HG03558 (cell line): ENCODE data around the gene SCN2B.

Experiments used
- ATAC-seq: cut with Tn5 transposase; IDR thresholded peaks from one replicate; pipeline ENCODE4 v1.9.1; 2021; ENCODE audit warnings: moderate number of reproducible peaks; ENCODE audit not compliant: unreplicated experiment; ENCODE audit errors: extremely low read depth

SCN2B gene

GRCh38 chr11:118139578-118139977 is 36.9 kb downstream of the SCN2B start:
- ATAC-seq, result no peak

DNA sequence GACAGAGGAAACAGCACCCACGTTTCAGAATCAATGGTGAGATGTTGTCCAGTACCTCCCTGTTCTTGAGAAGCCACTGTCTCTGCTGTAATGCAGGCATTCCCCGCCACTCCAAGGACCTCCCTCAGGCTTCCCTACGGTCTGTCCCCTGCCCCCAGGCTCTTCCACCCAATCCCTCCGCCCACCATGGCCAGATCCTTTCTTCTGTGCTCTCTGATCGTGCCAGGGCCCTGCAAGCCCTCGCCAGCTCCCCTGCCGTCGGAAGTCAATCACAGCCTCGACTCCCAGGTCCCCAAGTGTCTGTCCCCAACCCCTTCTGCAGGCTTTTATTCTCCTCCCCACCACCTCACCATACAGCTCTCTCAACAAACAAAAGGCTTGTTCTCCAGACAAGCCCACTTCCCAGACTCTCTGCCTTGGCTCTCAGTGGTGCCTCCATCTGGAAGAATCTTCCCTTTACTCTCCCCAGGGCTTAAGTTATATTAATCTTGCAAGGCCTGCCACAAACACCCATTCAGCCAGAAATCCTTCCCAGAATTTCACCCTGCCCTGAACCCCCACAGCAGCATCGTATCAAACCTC is 37.5 kb downstream of the SCN2B start:
- no peak for ATAC-seq

DNA sequence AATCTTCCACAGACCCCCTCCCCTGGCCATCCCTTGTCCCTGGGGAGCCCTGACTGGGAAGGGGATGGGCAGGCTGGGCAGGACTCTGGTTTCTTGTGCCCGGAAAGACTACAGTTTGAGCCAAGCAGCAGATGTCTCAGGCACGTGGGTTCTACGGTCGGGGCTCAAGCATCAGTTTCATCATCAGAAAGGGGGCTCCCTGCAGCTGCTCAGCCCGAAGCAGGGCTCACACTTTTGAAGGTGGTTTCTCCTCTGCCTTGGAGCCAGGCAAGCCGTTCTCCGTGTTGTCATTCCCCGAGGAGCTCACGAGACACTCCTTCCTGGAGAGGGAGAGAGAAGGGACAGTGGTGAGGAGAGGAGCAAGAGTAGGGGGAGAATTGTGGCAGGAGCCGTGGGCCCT is 39.6 kb downstream of the SCN2B start:
- no peak for ATAC-seq

DNA sequence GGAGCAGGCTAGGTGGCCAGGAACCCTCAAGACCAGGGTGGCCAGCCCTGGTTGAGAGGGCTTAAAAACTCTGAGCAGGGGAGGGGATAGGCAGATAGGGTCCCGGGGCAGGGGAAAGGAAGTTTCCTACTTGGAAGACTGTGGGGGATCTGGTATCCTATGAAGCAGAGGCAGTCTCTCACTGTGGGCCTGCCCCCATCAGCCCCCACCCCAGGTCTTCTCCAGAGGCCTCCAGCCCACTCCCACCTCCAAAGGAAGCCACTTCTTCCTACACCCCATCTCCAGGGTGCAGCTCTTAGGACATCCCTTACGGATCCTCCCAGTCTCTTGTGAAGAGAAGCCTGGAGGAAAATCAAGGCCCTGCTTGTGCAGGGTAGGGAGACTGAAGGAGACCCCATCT is 40.1 kb downstream of the SCN2B start:
- no peak for ATAC-seq

- ATAC-seq, result no peak
Measured at GRCh38 chr11:118135796-118136165, 40.7 kb downstream of the SCN2B start.

DNA sequence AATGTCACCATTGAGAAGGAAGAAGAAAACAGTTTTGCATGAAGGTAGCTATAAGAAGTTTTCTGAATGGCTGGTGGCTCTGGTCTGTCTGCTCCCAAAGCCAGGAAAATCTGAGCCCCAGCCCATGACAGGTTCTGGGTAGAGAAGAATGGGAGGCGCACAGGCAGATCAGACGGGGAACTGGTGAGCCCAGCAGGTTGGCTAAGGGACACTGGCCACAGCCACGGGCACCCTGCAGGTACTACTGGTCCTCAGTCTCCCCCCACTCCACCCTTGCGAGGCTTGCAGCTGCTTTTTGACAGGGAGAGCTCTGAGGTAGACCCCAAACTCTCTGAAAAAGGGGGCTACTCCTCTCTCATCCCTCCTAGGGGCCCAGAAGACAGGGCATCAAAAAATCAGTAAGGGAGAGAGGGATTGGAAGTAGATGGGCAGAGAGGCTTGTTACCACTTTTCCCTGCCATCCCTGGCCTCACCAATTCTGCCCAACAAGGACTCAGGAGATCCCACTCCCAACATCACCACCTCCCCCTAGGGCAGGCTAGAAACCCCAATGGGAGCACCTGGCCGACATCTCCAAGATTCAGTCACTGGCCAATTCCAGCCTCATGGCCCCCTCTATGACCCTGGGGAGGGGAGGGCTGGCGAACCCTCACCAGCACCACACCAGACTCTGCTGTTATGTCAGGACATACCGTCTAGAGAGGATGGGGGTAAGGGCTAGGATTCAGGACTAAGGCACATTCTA is 41.2 kb downstream of the SCN2B start:
- ATAC-seq, result no peak

GRCh38 chr11:118133816-118134215 is 42.6 kb downstream of the SCN2B start:
- no peak for ATAC-seq

DNA sequence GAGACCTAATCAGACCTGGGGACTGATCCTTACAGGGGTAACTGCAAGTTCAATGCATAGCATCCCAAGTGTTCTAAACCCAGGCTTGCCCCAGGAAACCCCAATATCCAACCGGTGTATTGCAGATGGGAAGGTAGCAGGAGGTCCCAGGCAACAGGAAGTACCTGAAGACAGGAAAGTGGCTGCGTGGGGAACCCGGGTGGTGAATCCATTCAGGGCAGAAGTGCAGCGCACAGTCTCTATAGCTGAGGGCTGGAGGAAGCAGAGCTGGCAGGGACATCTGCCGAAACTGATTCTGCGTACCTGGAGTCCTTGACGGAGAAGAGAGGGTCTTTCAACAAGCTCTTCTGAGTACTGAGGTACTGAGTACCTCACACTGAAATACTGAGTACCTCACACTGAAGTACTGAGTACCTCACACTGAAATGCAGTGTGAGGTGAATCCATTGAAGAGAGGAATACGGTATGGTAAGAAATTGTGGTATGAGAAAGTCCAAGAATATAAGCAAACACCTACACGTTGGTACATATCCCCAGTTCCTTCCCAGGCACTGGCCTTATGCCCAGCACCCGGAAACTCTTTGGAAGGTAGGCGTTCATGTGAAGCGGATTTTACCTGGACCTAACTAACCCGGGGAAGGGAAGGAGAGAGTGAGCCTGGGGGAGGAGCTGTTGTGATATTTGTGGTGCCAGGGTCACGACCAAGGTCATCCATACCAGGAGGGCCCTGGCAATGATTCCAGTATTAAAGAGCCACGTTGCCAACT is 43.9 kb downstream of the SCN2B start:
- ATAC-seq, result no peak

- no peak for ATAC-seq
Measured at GRCh38 chr11:118129471-118130172, 46.8 kb downstream of the SCN2B start.

DNA sequence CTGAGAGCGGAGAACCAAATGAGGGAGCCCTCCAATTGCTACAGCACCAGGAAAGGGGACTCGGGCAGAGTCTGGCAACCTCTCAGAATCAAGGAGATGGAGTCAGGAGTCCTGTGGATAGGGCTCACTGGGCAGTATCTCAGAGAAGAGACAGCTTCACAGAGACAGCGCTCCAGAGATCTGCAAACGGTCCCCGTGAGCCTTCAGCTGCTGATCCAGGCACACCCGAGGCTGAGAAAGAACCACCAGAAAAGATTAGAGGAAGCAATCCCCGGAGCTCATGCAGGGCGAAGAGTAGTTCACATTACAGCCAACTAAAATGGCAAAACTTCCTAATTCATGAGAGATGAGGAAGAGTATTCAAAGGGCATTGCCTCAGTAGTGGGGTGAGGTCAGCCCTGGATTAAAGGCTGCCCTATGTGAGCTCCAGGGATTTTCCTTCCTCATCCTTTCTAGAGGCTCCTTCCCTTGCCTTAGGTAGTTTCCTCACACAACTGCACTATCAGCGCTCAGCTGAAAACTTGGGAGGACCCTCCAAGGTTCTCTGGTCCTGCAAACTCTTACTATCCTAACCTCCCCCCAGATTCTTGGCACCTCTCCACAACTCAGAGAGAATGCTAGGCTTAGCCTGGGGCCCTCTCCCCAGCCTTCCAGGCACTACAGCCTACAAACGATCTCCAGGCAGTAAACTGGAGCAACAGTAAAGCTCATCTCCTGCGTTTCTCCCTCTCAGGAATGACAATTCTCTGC is 47.5 kb downstream of the SCN2B start:
- no peak for ATAC-seq

GRCh38 chr11:118128310-118128709 is 48.1 kb downstream of the SCN2B start:
- no peak for ATAC-seq

DNA sequence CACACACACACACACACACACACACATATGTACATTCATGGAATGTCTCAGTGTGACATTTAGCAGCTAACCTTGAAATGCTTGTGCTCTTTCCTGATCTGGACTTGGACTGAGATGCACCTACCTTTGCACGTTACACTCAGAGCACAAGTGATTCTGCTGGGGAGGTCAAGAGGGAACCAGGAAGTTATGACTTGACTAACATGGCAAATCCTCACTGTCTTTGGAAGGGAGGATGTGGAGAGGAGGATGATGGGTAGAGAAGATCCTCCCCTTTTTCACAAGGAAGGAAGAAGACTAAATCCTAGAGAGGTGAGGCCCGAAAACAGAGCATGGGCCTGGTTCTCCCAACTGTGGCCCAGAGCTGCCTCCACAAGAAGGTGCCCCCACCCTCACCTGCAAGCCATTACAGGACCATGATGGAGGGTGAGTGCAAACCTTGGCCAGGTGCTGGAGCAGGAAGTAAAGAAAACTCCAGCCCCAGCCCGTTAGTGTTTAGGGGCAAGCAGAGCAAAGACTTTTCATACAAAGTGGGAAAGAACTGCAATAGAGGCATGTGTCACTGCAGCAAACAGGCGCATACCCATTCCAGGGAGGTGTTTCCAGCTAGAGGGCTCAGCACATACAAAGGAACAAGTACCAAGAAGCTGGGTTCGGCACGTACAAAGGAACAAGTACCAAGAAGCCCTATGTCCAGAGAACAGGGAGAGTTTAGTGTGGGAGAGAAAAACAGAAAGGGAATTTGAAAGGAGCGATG is 50.2 kb downstream of the SCN2B start:
- no peak for ATAC-seq

DNA sequence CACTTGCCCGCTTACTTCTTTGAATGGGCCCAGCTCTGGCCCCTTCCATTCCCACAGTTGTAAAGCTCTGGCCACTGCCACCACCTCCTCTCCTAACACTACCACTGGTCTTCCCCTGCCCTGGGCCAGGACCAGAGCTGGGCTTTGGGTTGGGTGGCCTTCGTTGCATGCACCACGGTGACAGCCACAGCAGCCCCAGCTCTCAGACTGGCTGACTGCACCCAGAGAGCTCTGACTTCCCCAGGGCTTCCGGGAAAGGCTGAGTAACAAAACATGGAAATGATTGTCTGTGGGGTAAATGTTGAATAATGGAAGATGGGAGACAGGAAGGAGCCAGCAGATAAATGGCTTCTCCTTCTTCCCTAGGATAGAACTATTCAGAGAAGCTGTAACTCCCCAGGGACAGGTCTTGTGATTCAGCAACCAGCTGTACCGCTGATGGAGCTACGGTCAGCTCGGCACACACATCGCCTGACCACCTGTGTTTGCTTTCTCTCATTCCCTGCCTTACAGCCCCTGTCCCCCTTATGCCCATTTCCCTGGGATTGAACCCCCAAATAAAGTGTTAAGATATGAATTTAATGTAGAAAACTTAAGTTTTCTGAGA is 51.4 kb downstream of the SCN2B start:
- ATAC-seq, result no peak

DNA sequence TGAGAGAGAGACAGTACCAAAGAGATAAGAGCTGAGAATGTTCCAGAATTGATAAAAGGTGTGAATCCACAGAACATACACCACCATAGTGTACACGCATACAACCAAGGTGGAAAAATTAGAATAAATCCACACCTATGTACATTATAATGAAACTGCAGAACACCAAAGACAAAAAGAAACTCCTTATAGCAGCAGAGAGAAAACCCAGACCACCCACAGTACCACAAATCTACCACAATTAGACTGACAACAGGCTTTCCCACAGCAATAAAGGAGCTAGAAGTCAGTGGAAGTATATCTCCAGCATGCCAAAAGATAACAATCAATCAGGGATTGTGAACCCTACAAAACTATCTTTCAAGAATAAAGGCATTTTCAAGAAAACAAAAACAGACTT is 55.6 kb downstream of the SCN2B start:
- ATAC-seq, result no peak

DNA sequence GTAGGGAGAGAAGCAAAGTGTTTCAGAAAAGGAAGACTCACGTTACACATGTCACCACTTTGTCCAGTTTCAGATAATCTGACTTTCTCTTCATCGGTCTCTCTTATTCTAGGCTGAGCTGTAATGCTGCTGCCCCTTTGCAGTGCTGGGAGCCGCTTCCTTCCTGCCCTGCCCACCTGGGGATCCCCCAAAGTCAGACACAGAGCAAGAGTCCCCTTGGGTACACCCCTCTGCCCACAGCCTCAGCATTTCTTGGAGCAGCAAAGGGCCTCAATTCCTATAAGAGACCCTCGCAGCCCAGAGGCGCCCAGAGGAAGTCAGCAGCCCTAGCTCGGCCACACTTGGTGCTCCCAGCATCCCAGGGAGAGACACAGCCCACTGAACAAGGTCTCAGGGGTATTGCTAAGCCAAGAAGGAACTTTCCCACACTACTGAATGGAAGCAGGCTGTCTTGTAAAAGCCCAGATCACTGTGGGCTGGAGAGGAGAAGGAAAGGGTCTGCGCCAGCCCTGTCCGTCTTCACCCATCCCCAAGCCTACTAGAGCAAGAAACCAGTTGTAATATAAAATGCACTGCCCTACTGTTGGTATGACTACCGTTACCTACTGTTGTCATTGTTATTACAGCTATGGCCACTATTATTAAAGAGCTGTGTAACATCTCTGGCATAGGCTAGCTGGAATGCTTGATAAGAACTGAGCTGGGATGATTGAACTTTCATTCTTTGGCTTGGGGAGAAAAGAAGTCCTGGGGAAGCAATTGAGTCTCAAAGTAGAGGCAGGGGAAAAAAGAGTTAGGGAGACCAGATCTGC is 58.4 kb downstream of the SCN2B start:
- ATAC-seq, result no peak

- ATAC-seq, result no peak
Measured at GRCh38 chr11:118115048-118115447, 61.4 kb downstream of the SCN2B start.

DNA sequence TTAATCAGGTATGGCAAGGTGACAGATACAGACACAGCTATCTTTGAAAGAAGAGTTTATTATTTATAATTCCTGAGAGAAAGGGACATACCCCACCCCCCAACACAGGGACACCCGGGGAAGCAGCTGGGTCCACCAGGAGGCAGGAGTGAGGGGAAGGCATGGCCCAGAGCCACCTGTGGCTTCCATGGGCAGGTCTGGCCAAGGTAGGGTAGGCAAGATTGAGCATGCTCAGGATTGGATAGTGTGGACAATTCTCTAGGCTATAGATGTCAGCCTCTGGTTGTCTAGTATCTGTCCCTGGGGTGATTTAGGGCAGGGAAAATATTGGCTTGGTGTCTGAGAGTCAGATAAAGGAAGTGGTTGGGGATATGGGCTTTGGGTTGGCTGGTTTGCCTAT is 62.2 kb downstream of the SCN2B start:
- ATAC-seq, result no peak

- ATAC-seq, result no peak
Measured at GRCh38 chr11:118112711-118113430, 63.6 kb downstream of the SCN2B start.
